Endodermal cell (in vitro differentiated cells): ENCODE measurements around the gene SNX14. TPM values are rescaled to one million over a fixed set of nuclear protein-coding genes. Genes with fewer than 3 reads are reported as not detected.

Source experiments
- DNase-seq: peaks from one replicate; pipeline ENCODE4 v3.0.0-alpha.2; 2017
- H3K27ac ChIP-seq: 2 replicates; pipeline ENCODE4 v1.5.1; 2013; ENCODE audit warnings: mild to moderate bottlenecking, low read depth, low read length, moderate library complexity
- H3K27me3 ChIP-seq: 2 replicates; pipeline ENCODE4 v1.6.1; 2013; ENCODE audit warnings: mild to moderate bottlenecking, low read length, moderate library complexity; ENCODE audit not compliant: insufficient read depth, control insufficient read depth, poor library complexity, severe bottlenecking
- H3K36me3 ChIP-seq: 2 replicates; pipeline ENCODE4 v1.7.0; 2013; ENCODE audit warnings: mild to moderate bottlenecking, low read length, moderate library complexity; ENCODE audit not compliant: control insufficient read depth, insufficient read depth
- H3K4me1 ChIP-seq: one replicate; pipeline ENCODE4 v1.7.0; 2013; ENCODE audit warnings: low read length; ENCODE audit not compliant: control insufficient read depth, insufficient read depth
- H3K4me3 ChIP-seq: 2 replicates; pipeline ENCODE4 v1.5.1; 2013; ENCODE audit warnings: mild to moderate bottlenecking, low read length, moderate library complexity
- H3K9ac ChIP-seq: 2 replicates; pipeline ENCODE4 v1.6.1; 2013; ENCODE audit warnings: mild to moderate bottlenecking, low read length, moderate library complexity; ENCODE audit not compliant: poor library complexity, severe bottlenecking; ENCODE audit errors: extremely low read depth
- H3K9me3 ChIP-seq: 2 replicates; pipeline ENCODE4 v1.6.1; 2013; ENCODE audit warnings: mild to moderate bottlenecking, low read length, moderate library complexity; ENCODE audit not compliant: control insufficient read depth
- H3K27ac Mint-ChIP-seq: 2 replicates; pipeline ENCODE4 v1.8.0; 2020; ENCODE audit warnings: mixed read lengths
- H3K27me3 Mint-ChIP-seq: 2 replicates; pipeline ENCODE4 v1.8.0; 2021; ENCODE audit warnings: mild to moderate bottlenecking, mixed read lengths; ENCODE audit not compliant: insufficient read depth
- H3K36me3 Mint-ChIP-seq: 2 replicates; pipeline ENCODE4 v1.8.0; 2020; ENCODE audit warnings: low read depth, mixed read lengths
- H3K4me1 Mint-ChIP-seq: 2 replicates; pipeline ENCODE4 v1.8.0; 2020; ENCODE audit warnings: mixed read lengths
- H3K4me3 Mint-ChIP-seq: 2 replicates; pipeline ENCODE4 v1.8.0; 2020; ENCODE audit warnings: mild to moderate bottlenecking, moderate library complexity, mixed read lengths
- H3K9me3 Mint-ChIP-seq: 2 replicates; pipeline ENCODE4 v1.8.0; 2020; ENCODE audit warnings: mild to moderate bottlenecking, mixed read lengths
- WGBS, 2 experiments: methylation state at CpG; one replicate each; pipeline versions ENCODE4 v1.1.5 to v1.1.7; 2013; ENCODE audit warnings: missing lambda C conversion rate in 2 of 2, mixed read lengths in 1 of 2; ENCODE audit not compliant: insufficient coverage in 1 of 2, insufficient read length in 1 of 2; 5-methylcytosine and 5-hydroxymethylcytosine counted together
- long read RNA-seq, 4 experiments: library from polyadenylated mRNA in 2 of 4; library from RNA in 1 of 4; library from capped mRNA in 1 of 4; stranded (forward) in 3 of 4; unstranded in 1 of 4; transcript quantifications; one replicate each; pipeline ENCODE4 v2.0.0, GENCODE V29; 2020 to 2021; ENCODE audit warnings: inconsistent platforms in 1 of 4
- polyA plus RNA-seq, 2 experiments: library from polyadenylated mRNA; stranded (reverse); fragments of 50-300 nt; gene quantifications; one replicate each; pipeline ENCODE4 v1.2.3, GENCODE V29; 2013
- total RNA-seq, 2 donors: library from RNA; stranded (reverse); fragmentation: NEBNext Ultra II Directional in 1 of 2; extraction: Animal tissue kit (Norgen Biotek cat#: 25700) in 1 of 2; gene quantifications; 2 replicates in 1 of 2; 3 replicates in 1 of 2; pipeline ENCODE4 v1.2.1, GENCODE V29; 2021
- TF ChIP-seq, protein P1 (sequence below): fragments of 200-600 bp; sonication (generic); conservative IDR thresholded peaks from 2 replicates; pipeline ENCODE4 v1.5.0; 2021; ENCODE audit warnings: antibody characterized with exemption, mild to moderate bottlenecking

SNX14 gene, protein sequence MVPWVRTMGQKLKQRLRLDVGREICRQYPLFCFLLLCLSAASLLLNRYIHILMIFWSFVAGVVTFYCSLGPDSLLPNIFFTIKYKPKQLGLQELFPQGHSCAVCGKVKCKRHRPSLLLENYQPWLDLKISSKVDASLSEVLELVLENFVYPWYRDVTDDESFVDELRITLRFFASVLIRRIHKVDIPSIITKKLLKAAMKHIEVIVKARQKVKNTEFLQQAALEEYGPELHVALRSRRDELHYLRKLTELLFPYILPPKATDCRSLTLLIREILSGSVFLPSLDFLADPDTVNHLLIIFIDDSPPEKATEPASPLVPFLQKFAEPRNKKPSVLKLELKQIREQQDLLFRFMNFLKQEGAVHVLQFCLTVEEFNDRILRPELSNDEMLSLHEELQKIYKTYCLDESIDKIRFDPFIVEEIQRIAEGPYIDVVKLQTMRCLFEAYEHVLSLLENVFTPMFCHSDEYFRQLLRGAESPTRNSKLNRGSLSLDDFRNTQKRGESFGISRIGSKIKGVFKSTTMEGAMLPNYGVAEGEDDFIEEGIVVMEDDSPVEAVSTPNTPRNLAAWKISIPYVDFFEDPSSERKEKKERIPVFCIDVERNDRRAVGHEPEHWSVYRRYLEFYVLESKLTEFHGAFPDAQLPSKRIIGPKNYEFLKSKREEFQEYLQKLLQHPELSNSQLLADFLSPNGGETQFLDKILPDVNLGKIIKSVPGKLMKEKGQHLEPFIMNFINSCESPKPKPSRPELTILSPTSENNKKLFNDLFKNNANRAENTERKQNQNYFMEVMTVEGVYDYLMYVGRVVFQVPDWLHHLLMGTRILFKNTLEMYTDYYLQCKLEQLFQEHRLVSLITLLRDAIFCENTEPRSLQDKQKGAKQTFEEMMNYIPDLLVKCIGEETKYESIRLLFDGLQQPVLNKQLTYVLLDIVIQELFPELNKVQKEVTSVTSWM
- total RNA-seq = 10 to 100 TPM; 61.3 to 69.6 TPM
- polyA plus RNA-seq (2013, experiment 1 of 2) = 45.1 TPM
- 50.0 TPM for polyA plus RNA-seq (2013, experiment 2 of 2)
- long read RNA-seq, experiment 1, partial matches to known transcripts = 6 of 14 reads
- long read RNA-seq, experiment 1, other reads (novel, unspliced or antisense) = 7 of 14 reads
- long read RNA-seq, experiment 2, transcript SNX14-201 (29 exons, 3,486 nt) = major isoform, 54 of 143 reads
- long read RNA-seq, experiment 2, transcript SNX14-203 (28 exons, 3,111 nt) = minor isoform, 21 of 143 reads
- long read RNA-seq, experiment 2, transcript SNX14-202 (26 exons, 3,348 nt) = minor isoform, 6 of 143 reads
- long read RNA-seq, experiment 2, partial matches to known transcripts = 10 of 143 reads
- long read RNA-seq, experiment 2, other reads (novel, unspliced or antisense) = 51 of 143 reads
- long read RNA-seq, experiment 3, transcript SNX14-203 (28 exons, 3,111 nt) = minor isoform, 41 of 267 reads
- long read RNA-seq, experiment 3, transcript SNX14-202 (26 exons, 3,348 nt) = minor isoform, 12 of 267 reads
- long read RNA-seq, experiment 3, transcript SNX14-201 (29 exons, 3,486 nt) = major isoform, 65 of 267 reads
- long read RNA-seq, experiment 3, transcript SNX14-210 (29 exons, 3,193 nt) = minor isoform, 7 of 267 reads
- long read RNA-seq, experiment 3, partial matches to known transcripts = 17 of 267 reads
- long read RNA-seq, experiment 3, other reads (novel, unspliced or antisense) = 125 of 267 reads
- long read RNA-seq, experiment 4, transcript SNX14-203 (28 exons, 3,111 nt) = minor isoform, 5 of 29 reads
- long read RNA-seq, experiment 4, transcript SNX14-201 (29 exons, 3,486 nt) = major isoform, 8 of 29 reads
- long read RNA-seq, experiment 4, partial matches to known transcripts = 1 of 29 reads
- long read RNA-seq, experiment 4, other reads (novel, unspliced or antisense) = 13 of 29 reads

DNA sequence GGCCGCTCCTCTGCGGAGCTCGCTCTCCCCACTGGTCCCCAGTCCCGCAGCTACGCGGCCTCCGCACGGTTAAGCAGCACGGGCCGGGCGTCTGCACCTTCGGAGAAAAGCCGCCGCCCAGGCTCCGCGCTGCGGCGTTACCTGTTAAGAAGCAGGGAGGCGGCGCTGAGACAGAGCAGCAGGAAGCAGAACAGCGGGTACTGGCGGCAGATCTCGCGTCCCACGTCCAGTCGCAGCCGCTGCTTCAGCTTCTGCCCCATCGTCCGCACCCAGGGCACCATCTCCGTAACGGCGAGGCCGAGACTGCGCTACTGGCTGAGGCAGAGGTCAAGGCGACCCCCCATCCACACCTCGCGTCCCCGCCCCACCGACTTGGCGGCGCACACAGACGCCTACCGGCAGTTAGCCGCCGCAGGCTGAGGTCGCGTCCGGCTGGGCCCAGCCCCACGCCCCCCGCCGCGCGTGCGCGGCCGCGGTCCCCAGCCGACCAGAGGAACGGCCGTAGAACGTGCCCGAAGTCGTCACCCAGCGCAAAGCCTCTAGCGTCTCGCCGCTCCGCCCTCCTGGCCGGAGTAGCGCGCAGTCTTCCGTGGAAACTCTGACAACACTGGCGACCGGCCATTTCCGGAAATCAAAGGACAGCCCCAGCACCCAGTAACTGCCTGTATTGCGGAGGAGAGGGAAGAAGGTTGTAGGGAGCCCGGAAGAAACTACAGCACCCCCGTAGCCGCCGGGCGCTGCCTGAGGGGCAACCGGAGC is at the start of gene SNX14:
Gene SNX14 (minus strand): TSS at position 421 of the 759 bp plus-strand sequence. CDS start 140 bp downstream, at position 281.
- Mint-ChIP-seq H3K36me3 (peaks cover 21% of the 10 kb centered on the region), H3K27me3 (peaks cover 11% of the 10 kb centered on the region), H3K4me3 (peak within 1 kb of the TSS; percentile 95), H3K4me1 (peaks cover 11% of the 10 kb centered on the region), H3K9me3 (peaks cover 12% of the 10 kb centered on the region), H3K27ac (peak within 1 kb of the TSS; percentile 97)
- Histone ChIP-seq H3K9ac (peak within 1 kb of the TSS; percentile 82), H3K27me3 (no peaks in the 10 kb centered on the region), H3K27ac (peak within 1 kb of the TSS; percentile 67), H3K9me3 (no peaks in the 10 kb centered on the region), H3K4me1 (no peaks in the 10 kb centered on the region), H3K4me3 (peak within 1 kb of the TSS; percentile 81), H3K36me3 (no peaks in the 10 kb centered on the region)
- WGBS, 2 experiments = 0% methylated on average over 46 to 82 of the region's 82 CpGs
- TF ChIP-seq, protein P1, sequence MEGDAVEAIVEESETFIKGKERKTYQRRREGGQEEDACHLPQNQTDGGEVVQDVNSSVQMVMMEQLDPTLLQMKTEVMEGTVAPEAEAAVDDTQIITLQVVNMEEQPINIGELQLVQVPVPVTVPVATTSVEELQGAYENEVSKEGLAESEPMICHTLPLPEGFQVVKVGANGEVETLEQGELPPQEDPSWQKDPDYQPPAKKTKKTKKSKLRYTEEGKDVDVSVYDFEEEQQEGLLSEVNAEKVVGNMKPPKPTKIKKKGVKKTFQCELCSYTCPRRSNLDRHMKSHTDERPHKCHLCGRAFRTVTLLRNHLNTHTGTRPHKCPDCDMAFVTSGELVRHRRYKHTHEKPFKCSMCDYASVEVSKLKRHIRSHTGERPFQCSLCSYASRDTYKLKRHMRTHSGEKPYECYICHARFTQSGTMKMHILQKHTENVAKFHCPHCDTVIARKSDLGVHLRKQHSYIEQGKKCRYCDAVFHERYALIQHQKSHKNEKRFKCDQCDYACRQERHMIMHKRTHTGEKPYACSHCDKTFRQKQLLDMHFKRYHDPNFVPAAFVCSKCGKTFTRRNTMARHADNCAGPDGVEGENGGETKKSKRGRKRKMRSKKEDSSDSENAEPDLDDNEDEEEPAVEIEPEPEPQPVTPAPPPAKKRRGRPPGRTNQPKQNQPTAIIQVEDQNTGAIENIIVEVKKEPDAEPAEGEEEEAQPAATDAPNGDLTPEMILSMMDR = no peak
- DNase-seq = peak; percentile 92

DNA sequence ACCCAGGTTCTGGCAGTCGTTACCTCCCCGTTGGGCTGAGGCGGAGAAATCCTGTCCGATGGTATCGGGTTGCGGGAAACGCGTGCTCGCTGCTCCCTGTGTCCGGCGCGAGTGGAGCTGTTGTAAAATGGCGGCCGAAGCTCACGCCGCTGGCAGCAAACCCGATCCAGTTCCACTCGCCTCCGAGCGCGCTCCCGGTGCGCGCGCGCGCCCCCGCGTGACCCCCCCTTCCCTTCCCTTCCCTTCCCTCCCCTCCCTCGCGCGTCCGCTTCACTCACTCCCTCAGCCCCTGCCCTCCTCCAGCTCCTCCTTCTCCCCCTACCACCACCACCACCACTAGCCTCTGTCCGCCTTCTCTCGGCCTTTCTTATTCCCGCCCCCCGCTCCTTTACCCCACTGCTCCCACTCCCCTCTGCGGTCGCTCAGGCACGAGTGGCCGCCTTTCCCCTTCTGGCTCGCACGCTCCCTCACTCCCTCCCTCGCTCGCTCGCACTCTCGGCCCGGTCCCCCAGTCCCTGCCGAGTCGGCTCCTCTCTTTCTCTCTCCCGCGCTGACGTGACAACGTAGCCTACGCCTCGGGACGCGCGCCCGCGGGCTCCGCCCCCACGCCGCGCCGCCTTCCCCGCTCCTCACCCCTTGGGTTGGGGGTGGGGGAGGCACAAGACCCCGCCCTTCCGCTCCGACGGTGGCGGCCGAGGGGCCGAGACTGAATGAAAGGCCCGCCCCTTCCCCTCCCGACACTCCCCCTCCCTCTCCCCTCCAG is 49.3 kb upstream of the SNX14 start, which contains the start of gene SYNCRIP:
Gene SYNCRIP (minus strand): TSS at position 113 of the 763 bp plus-strand sequence. CDS start 1,447 bp downstream, outside the sequence.
- TF ChIP-seq, protein P1 = no peak
- Mint-ChIP-seq H3K27ac (peak within 1 kb of the TSS; percentile 99), H3K36me3 (peaks cover 36% of the 10 kb centered on the region), H3K27me3 (no peaks in the 10 kb centered on the region), H3K9me3 (peaks cover 10% of the 10 kb centered on the region), H3K4me1 (peaks cover 27% of the 10 kb centered on the region), H3K4me3 (peak within 1 kb of the TSS; percentile 97)
- H3K36me3 ChIP-seq = peaks cover 33% of the 10 kb centered on the region
- peak within 1 kb of the TSS; percentile 99 for H3K4me3 ChIP-seq
- no peaks in the 10 kb centered on the region for H3K27me3 ChIP-seq
- WGBS, 2 experiments = 0% methylated on average over 21 to 67 of the region's 76 CpGs
- H3K9me3 ChIP-seq = peaks cover 15% of the 10 kb centered on the region
- no peaks in the 10 kb centered on the region for H3K4me1 ChIP-seq
- DNase-seq = peak; percentile 99
- H3K9ac ChIP-seq = peak within 1 kb of the TSS; percentile 99
- peak within 1 kb of the TSS; percentile 100 for H3K27ac ChIP-seq
